ENCODE measurements around the gene ABHD3. TPM values are rescaled to one million over a fixed set of nuclear protein-coding genes. Genes with fewer than 3 reads are reported as not detected.

The ABHD3 gene
- total and polyA plus RNA-seq, 11 donors: 2.1 to 15.6 (median 4.8) TPM

GRCh38 chr18:21672521-21673267, 31.9 kb downstream of the ABHD3 start:
- Histone ChIP-seq H3K9me3 (no peaks in the 10 kb centered on the region), H3K27me3 (no peaks in the 10 kb centered on the region), H3K4me3 (no peak overlapping the region), H3K36me3 (peaks cover 0 to 7% (median 0%) of the 10 kb centered on the region in 9 donors), H3K27ac (peak overlapping the region in 8 of 12 donors; percentile 10 to 60 (median 52)), H3K4me1 (peaks cover 0 to 10% (median 0%) of the 10 kb centered on the region in 12 donors)
- 41 to 51% (median 47%) methylated on average over 3 of the region's 3 CpGs for WGBS, 4 donors
- TF ChIP-seq CTCF (IDR thresholded peaks at IDR 0.05) (peak in 1 of 12 donors; percentile 8), POLR2A (IDR thresholded peaks at IDR 0.05) (no peak)
- intact Hi-C loops (cut with DNase I): loop anchor here in 1 of 10 donors (5.0 kb wide), 1 partner anchor 60 kb away; the partner anchor contains the start of gene SNRPD1
- ATAC-seq: peak; percentile 77 to 95 (median 88)
- DNase-seq: peak in 4 of 5 donors; percentile 23 to 69 (median 34)

- DNase-seq (no peak), ATAC-seq (no peak)
- Histone ChIP-seq H3K4me1 (peaks cover 0 to 10% (median 0%) of the 10 kb centered on the region in 12 donors), H3K27ac (no peak overlapping the region), H3K4me3 (no peak overlapping the region), H3K36me3 (peaks cover 0 to 7% (median 0%) of the 10 kb centered on the region in 9 donors), H3K9me3 (no peaks in the 10 kb centered on the region), H3K27me3 (no peaks in the 10 kb centered on the region)
- no peak for TF ChIP-seq CTCF (IDR thresholded peaks at IDR 0.05)
- TF ChIP-seq POLR2A (IDR thresholded peaks at IDR 0.05): no peak
- intact Hi-C loops (cut with DNase I): loop anchor here in 1 of 10 donors (5.0 kb wide), 1 partner anchor 58 kb away; the partner anchor contains the start of gene SNRPD1
- WGBS, 4 donors: 84 to 86% (median 86%) methylated on average over 9 of the region's 9 CpGs
Measured at GRCh38 chr18:21669736-21670285, 34.8 kb downstream of the ABHD3 start.

DNA sequence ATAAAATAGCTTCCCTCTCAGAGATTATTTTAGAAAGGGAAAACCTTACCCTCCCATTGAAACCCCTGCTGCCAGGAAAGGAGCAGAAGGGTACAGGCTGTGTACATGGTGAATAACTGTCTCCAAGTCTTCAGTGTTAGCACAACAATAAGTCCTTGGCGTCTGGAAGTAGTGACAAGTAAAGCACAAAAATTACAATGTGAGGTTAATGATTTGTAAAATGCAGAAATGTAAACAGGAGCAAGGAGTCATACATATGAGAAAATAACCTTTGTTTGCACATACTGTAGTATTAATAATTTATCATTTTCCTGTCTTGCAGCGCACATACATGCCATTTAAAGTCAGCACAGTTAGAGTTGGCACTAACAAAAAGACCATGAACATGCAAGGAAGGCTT, 40.5 kb downstream of the ABHD3 start:
- TF ChIP-seq CTCF (IDR thresholded peaks at IDR 0.05) (no peak), POLR2A (IDR thresholded peaks at IDR 0.05) (no peak)
- Histone ChIP-seq H3K27me3 (no peaks in the 10 kb centered on the region), H3K9me3 (no peaks in the 10 kb centered on the region), H3K4me3 (no peak overlapping the region), H3K36me3 (peaks cover 0 to 32% (median 3%) of the 10 kb centered on the region in 9 donors), H3K4me1 (no peaks in the 10 kb centered on the region), H3K27ac (peak overlapping the region in 1 of 12 donors; percentile 18)
- ATAC-seq (no peak), DNase-seq (no peak)
- 89 to 98% (median 94%) methylated on average over 2 of the region's 2 CpGs for WGBS, 4 donors
- intact Hi-C loops (cut with DNase I): no loop called here

DNA sequence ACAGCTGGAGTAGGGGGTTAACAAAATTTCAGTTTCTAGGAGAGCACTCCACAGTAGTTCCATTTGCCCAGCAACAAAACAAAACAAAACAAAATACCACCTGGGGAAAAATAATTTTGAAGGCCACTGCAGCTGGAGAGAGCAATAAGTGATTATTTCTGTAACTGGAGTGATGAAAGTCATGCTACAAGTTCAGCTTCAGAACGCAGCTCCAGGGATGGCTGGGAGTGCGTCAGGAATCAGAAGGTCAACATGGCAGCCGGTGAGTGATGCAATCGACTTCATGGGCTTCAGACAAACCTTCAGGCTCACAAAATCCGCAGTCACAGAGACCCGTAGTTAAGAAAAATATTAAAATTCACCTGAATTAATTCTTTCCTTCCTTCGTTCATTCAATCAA, 41.0 kb downstream of the ABHD3 start:
- Histone ChIP-seq H3K4me3 (no peak overlapping the region), H3K27ac (peak overlapping the region in 2 of 12 donors; percentile 18), H3K9me3 (no peaks in the 10 kb centered on the region), H3K4me1 (no peaks in the 10 kb centered on the region), H3K27me3 (no peaks in the 10 kb centered on the region), H3K36me3 (peaks cover 0 to 32% (median 3%) of the 10 kb centered on the region in 9 donors)
- TF ChIP-seq CTCF (IDR thresholded peaks at IDR 0.05) (no peak), POLR2A (IDR thresholded peaks at IDR 0.05) (no peak)
- 79 to 86% (median 82%) methylated on average over 7 of the region's 7 CpGs for WGBS, 4 donors
- DNase-seq (peak in 1 of 5 donors; percentile 36), ATAC-seq (peak in 3 of 4 donors; percentile 20 to 62 (median 57))
- intact Hi-C loops (cut with DNase I): no loop called here

Measured in heart left ventricle (tissue), 16 donors.